B cell (primary cell): ENCODE results near the gene TTLL1. TPM values are rescaled to one million over a fixed set of nuclear protein-coding genes. Genes with fewer than 3 reads are reported as not detected.

ENCODE experiments used
- ATAC-seq: fragments of 200-7000 bp; cut with Tn5 transposase; one replicate; pipeline ENCODE4 v1.10.0; 2021; ENCODE audit warnings: low read depth, mild to moderate bottlenecking, moderate number of reproducible peaks, moderate library complexity
- CTCF ChIA-PET: fragments of 350-600 bp; sonication (Branson Sonifier 250); formaldehyde crosslinking; loops from one replicate; lab custom pipeline; 2021; ENCODE audit warnings: antibody characterized with exemption, inconsistent platforms; lab: Charles Lee
- POLR2A ChIA-PET: fragments of 350-600 bp; sonication (Branson Sonifier 250); formaldehyde crosslinking; loops from one replicate; lab custom pipeline; 2021; ENCODE audit warnings: antibody characterized with exemption; lab: Charles Lee
- DNase-seq: peaks from one replicate; pipeline ENCODE4 v3.0.0; 2013
- H2AFZ ChIP-seq: 2 replicates; pipeline ENCODE4 v1.6.1; 2012; ENCODE audit warnings: mild to moderate bottlenecking, low read depth, low read length; ENCODE audit not compliant: insufficient read depth, poor library complexity, severe bottlenecking
- H3K27ac ChIP-seq, 2 donors: 1 replicate in 1 of 2; 2 replicates in 1 of 2; pipeline ENCODE4 v1.5.1; 2012 to 2013; ENCODE audit warnings: low read length in 2 of 2, mild to moderate bottlenecking in 2 of 2, moderate library complexity in 1 of 2
- H3K27me3 ChIP-seq, 4 experiments: fragments of 200-600 bp in 1 of 4; sonication (generic) in 1 of 4; replicated peaks in 1 of 4; 1 replicate in 2 of 4; 2 replicates in 2 of 4; pipeline versions ENCODE4 v1.6.1 to v1.7.0; 2013 to 2016; ENCODE audit warnings: low read length in 3 of 4, mild to moderate bottlenecking in 2 of 4, mixed read lengths in 1 of 4, moderate library complexity in 1 of 4; ENCODE audit not compliant: insufficient read depth in 4 of 4, control insufficient read depth in 3 of 4; ENCODE audit errors: control extremely low read depth in 1 of 4
- H3K36me3 ChIP-seq, 2 experiments: replicated peaks in 1 of 2; 1 replicate in 1 of 2; 2 replicates in 1 of 2; pipeline versions ENCODE4 v1.6.1 to v1.7.1; 2013; ENCODE audit warnings: low read length in 1 of 2; ENCODE audit not compliant: insufficient read depth in 2 of 2, control insufficient read depth in 1 of 2; ENCODE audit errors: control extremely low read depth in 1 of 2, extremely low read depth in 1 of 2
- H3K4me1 ChIP-seq, 2 donors: fragments of 200-600 bp in 1 of 2; sonication (generic) in 1 of 2; 1 replicate in 1 of 2; 2 replicates in 1 of 2; pipeline versions ENCODE4 v1.5.1 to v1.6.1; 2013 to 2017; ENCODE audit warnings: low read length in 2 of 2; ENCODE audit not compliant: control insufficient read depth in 2 of 2, insufficient read depth in 2 of 2
- H3K4me2 ChIP-seq: replicated peaks from 2 replicates; pipeline ENCODE3; 2012; ENCODE audit warnings: mild to moderate bottlenecking, low read depth, low read length; ENCODE audit not compliant: poor library complexity, severe bottlenecking
- H3K4me3 ChIP-seq, 5 experiments: fragments of 200-600 bp in 1 of 5; sonication (generic) in 1 of 5; 1 replicate in 3 of 5; 2 replicates in 2 of 5; pipeline versions ENCODE4 v1.5.1 to v1.7.0; 2011 to 2016; ENCODE audit warnings: low read length in 4 of 5, mild to moderate bottlenecking in 4 of 5, low read depth in 2 of 5, control low read depth in 1 of 5, moderate library complexity in 1 of 5; ENCODE audit not compliant: insufficient read depth in 1 of 5; ENCODE audit errors: control extremely low read depth in 1 of 5, extremely low read depth in 1 of 5
- H3K79me2 ChIP-seq: fragments of 200-600 bp; sonication (generic); one replicate; pipeline ENCODE4 v1.6.0; 2016; ENCODE audit warnings: low read length; ENCODE audit not compliant: control insufficient read depth, insufficient read depth
- H3K9ac ChIP-seq: fragments of 200-600 bp; sonication (generic); 2 replicates; pipeline ENCODE4 v1.6.1; 2017; ENCODE audit warnings: mild to moderate bottlenecking, low read length, moderate library complexity
- H3K9me3 ChIP-seq, 3 donors: one replicate each; pipeline versions ENCODE4 v1.6.1 to v1.7.1; 2013; ENCODE audit warnings: low read length in 2 of 3; ENCODE audit not compliant: control insufficient read depth in 2 of 3, insufficient read depth in 1 of 3; ENCODE audit errors: control extremely low read depth in 1 of 3
- H4K20me1 ChIP-seq: 2 replicates; pipeline ENCODE4 v1.6.0; 2012; ENCODE audit warnings: mild to moderate bottlenecking, low read length; ENCODE audit not compliant: insufficient read depth, control insufficient read depth, poor library complexity, severe bottlenecking
- H3K27ac Mint-ChIP-seq: one replicate; pipeline ENCODE4 v1.8.0; 2021; ENCODE audit warnings: mixed read lengths
- H3K27me3 Mint-ChIP-seq: one replicate; pipeline ENCODE4 v1.8.0; 2021; ENCODE audit warnings: mixed read lengths
- H3K4me1 Mint-ChIP-seq: one replicate; pipeline ENCODE4 v1.8.0; 2021; ENCODE audit warnings: mixed read lengths
- H3K4me3 Mint-ChIP-seq: one replicate; pipeline ENCODE4 v1.8.0; 2021; ENCODE audit warnings: mixed read lengths
- H3K9me3 Mint-ChIP-seq: one replicate; pipeline ENCODE4 v1.8.0; 2022; ENCODE audit warnings: mixed read lengths; ENCODE audit not compliant: insufficient read depth
- EZH2 ChIP-seq: IDR thresholded peaks from 2 replicates; pipeline ENCODE4 v1.6.1; 2012; ENCODE audit warnings: borderline replicate concordance, low read depth, mild to moderate bottlenecking, moderate library complexity, low read length; ENCODE audit not compliant: insufficient read depth, poor library complexity, severe bottlenecking
- WGBS: methylation state at CpG from one replicate; pipeline ENCODE4 v1.1.5; 2013; ENCODE audit warnings: missing lambda C conversion rate; ENCODE audit not compliant: insufficient coverage; 5-methylcytosine and 5-hydroxymethylcytosine counted together
- intact Hi-C: fragments of 100-400 bp; cut with micrococcal nuclease; formaldehyde crosslinking; loops from one replicate; pipeline ENCODE4 v1.10.0; 2022
- polyA plus RNA-seq: library from polyadenylated mRNA; depleted of rRNA; stranded (reverse); fragments of >200 nt; gene quantifications from 2 replicates; pipeline ENCODE4 v1.2.3, GENCODE V29; 2012
- total RNA-seq, 2 donors: library from RNA; stranded (reverse); fragments of 120-200 nt in 1 of 2; gene quantifications; 1 replicate in 1 of 2; 2 replicates in 1 of 2; pipeline versions ENCODE4 v1.2.3 to v1.2.4, GENCODE V29; 2013 to 2022
- TF ChIP-seq, protein P1 (sequence below): fragments of 200-600 bp; IDR thresholded peaks from one replicate; pipeline ENCODE4 v1.8.0; 2022; ENCODE audit warnings: antibody characterized with exemption, mild to moderate bottlenecking

Gene TTLL1
- total and polyA plus RNA-seq, 2 donors (not counting 1 experiment from before 2014, with no cell fraction given) = 3.0 to 3.3 TPM

DNA sequence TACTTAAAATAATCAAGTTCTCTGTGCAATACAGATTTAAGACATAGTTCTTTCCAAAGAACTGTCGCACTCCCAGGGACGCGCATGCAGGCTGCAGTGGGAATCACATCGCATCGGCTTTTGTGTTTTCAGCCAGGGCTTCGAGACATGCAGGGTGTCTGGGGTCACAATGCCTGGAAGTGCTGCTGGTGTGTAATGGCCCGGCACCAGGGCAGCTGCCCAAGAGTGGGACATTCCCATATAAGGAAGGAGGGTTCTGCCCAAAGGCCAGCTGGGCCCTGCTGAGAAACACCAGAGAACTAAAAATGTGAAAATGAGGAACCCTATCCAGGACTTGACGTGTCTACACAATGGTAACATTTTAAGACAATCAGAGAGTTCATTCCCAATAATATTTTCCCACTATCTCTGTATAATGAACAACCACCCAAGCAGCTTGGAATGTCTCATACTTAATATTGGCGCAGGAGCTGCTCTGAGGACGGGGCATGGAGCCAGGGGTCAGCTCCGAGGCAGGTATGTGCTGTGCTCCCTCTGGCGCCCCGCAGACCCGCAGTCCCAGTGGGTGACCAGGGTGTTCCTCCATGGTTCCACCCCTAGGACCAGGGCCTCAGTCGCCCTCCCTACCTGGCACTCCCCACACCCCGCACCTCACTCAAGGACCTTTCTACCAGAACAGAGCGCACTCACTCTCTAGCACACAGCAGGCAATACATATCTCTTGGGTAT, 42.7 kb upstream of the TTLL1 start:
- H3K4me3 ChIP-seq = no peak overlapping the region
- H3K27me3 ChIP-seq = peaks cover 0 to 30% (median 11%) of the 10 kb centered on the region in 4 experiments
- H3K4me1 Mint-ChIP-seq = peaks cover 13% of the 10 kb centered on the region
- intact Hi-C loops = loop anchor here (10.0 kb wide), 1 partner anchor 267 kb away; no protein-coding TSS in a partner anchor
- H3K4me1 ChIP-seq = peaks cover 24 to 38% of the 10 kb centered on the region in 2 donors
- H3K9me3 Mint-ChIP-seq = no peaks in the 10 kb centered on the region
- no peak overlapping the region for H3K27ac Mint-ChIP-seq
- no peak overlapping the region for H3K4me2 ChIP-seq
- no peak overlapping the region for H3K27ac ChIP-seq
- no peak overlapping the region for H3K9ac ChIP-seq
- H3K4me3 Mint-ChIP-seq = no peak overlapping the region
- ChIA-PET POLR2A (no interaction called here), CTCF (interaction anchor here (1.2 kb wide), 1 partner anchor 11 kb away, joined by 5 read pairs; the partner anchor contains the start of gene MCAT)
- no peak overlapping the region for H2AFZ ChIP-seq
- DNase-seq (no peak), ATAC-seq (no peak)
- TF ChIP-seq EZH2 = no peak
- TF ChIP-seq, protein P1, sequence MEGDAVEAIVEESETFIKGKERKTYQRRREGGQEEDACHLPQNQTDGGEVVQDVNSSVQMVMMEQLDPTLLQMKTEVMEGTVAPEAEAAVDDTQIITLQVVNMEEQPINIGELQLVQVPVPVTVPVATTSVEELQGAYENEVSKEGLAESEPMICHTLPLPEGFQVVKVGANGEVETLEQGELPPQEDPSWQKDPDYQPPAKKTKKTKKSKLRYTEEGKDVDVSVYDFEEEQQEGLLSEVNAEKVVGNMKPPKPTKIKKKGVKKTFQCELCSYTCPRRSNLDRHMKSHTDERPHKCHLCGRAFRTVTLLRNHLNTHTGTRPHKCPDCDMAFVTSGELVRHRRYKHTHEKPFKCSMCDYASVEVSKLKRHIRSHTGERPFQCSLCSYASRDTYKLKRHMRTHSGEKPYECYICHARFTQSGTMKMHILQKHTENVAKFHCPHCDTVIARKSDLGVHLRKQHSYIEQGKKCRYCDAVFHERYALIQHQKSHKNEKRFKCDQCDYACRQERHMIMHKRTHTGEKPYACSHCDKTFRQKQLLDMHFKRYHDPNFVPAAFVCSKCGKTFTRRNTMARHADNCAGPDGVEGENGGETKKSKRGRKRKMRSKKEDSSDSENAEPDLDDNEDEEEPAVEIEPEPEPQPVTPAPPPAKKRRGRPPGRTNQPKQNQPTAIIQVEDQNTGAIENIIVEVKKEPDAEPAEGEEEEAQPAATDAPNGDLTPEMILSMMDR = no peak
- H3K36me3 ChIP-seq = peaks cover 4 to 28% of the 10 kb centered on the region in 2 experiments
- peaks cover 0 to 12% (median 0%) of the 10 kb centered on the region in 3 donors for H3K9me3 ChIP-seq
- peaks cover 5% of the 10 kb centered on the region for H3K79me2 ChIP-seq
- WGBS = 100% methylated on average over 13 of the region's 17 CpGs
- H3K27me3 Mint-ChIP-seq = no peaks in the 10 kb centered on the region
- peaks cover 41% of the 10 kb centered on the region for H4K20me1 ChIP-seq
